GM21529 (cell line): Measurements from ENCODE around the gene PROK2.

Experiments used
- ATAC-seq: cut with Tn5 transposase; IDR thresholded peaks from one replicate; pipeline ENCODE4 v1.9.1; 2021; ENCODE audit not compliant: unreplicated experiment

Gene PROK2

GRCh38 chr3:71784914-71785531 is at the start of gene PROK2:
Gene PROK2, minus strand, starts transcription at chr3:71785148. Its CDS starts 96 bp downstream, at chr3:71785052.
- ATAC-seq: no peak

DNA sequence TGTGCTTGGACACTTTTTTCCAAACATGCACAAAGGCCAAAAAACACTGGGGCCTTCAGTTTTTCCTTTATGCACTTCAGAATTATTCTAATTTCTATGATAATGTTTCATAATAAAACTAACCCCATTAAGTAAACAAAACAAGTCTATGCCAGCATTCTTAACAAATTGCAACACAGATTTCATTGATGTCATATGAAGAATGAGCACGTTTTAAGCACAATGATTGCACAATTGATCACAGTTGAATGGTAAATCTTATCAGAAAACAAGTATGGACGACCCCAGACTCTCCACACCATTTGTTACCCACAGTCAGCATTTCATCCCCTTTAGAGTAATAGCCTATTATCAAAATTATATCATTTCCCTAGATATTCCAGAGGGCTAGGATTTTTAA is 46.7 kb upstream of the PROK2 start:
- ATAC-seq: no peak

- ATAC-seq: no peak
These were observed 40.8 kb upstream of the PROK2 start for GRCh38 chr3:71825551-71826283.

GRCh38 chr3:71821116-71821515 is 36.2 kb upstream of the PROK2 start:
- ATAC-seq: no peak

DNA sequence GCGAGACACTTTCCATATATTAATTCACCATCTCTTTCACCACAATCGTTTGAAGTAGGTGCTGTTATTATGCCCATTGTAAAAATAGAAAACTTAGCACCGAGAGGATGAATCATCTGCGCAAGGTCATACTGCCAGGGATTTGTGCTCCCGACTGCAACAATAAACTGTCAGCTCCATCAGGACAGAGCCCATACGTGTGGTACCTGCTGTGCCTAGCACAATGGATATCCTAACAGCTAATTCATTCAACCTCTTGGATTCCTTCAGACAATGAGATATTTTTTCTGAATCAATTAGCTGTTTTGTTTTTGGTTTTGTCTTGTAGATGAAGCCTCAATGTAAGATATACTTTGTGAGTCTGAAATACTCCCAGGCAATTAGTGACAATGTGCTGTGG is 32.3 kb upstream of the PROK2 start:
- ATAC-seq: no peak

- ATAC-seq: no peak
These were observed 31.8 kb upstream of the PROK2 start for GRCh38 chr3:71816767-71817156.

GRCh38 chr3:71815340-71816067 is 30.6 kb upstream of the PROK2 start:
- ATAC-seq: no peak

DNA sequence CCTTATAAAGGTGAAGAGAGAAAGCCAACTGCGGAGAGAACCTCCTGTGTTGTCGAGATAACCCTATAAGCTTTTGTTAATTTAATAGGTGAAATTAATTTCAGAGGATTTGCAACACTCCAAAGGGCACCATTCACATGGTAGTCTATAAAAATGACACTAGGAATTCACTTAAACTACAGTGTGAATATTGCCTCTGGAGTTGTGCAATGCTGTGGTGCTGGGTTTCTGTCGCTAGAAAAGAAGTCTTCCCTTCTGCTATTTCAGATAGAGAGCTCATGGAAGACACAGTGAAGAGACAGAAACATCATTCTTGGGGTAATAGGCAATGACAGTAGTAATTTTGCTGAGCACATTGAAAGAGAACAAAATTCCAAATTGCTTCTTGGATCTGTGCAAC is 28.8 kb upstream of the PROK2 start:
- no peak for ATAC-seq

- ATAC-seq: no peak
These were observed 28.1 kb upstream of the PROK2 start for GRCh38 chr3:71813073-71813472.

GRCh38 chr3:71810056-71810455 is 25.1 kb upstream of the PROK2 start:
- ATAC-seq: no peak

GRCh38 chr3:71809321-71810026 is 24.5 kb upstream of the PROK2 start:
- no peak for ATAC-seq

GRCh38 chr3:71806736-71807135 is 21.8 kb upstream of the PROK2 start:
- no peak for ATAC-seq

- ATAC-seq: no peak
These were observed 20.7 kb upstream of the PROK2 start for GRCh38 chr3:71805691-71806090.

- ATAC-seq: no peak
These were observed 20.3 kb upstream of the PROK2 start for GRCh38 chr3:71805199-71805598.

DNA sequence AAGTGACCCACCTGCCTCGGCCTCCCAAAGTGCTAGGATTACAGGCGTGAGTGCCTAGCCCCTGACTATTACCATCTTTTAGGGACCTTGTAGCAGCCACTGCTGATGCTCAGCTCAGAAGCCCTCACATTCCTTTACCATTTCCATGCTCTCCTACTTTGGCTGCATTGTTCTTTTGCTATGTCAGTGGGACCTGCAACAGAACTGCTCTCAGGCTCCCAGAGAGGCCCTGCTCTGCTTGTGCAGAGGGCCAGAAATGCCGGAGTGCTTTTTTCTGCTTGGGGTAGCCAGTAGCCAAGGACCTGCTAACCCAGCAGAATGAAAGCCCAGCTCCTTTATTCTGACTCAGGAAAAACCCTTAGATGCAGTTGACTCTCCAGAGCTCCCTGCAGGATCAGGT is 18.3 kb upstream of the PROK2 start:
- ATAC-seq: no peak

DNA sequence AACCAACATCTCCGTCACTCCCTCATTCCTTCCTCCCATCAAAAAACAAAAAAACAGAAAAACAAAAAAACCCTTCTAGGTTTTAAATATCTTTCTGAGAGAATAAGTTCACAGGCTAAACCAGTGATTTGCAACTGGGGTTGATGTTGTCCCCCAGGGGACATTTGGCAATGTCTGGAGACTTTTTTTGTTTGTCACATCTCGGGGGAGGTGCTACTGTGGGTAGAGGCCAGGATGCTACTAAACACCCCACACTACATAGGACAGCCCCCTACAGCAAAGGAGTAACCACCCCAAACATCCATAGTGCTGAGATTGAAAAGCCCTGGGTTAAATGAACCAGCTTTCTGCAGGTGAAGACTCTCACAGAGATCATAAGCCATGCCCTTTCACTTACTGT is 17.0 kb upstream of the PROK2 start:
- no peak for ATAC-seq

- no peak for ATAC-seq
These were observed 15.1 kb upstream of the PROK2 start for GRCh38 chr3:71800023-71800422.

GRCh38 chr3:71797455-71797854 is 12.5 kb upstream of the PROK2 start:
- ATAC-seq: no peak

DNA sequence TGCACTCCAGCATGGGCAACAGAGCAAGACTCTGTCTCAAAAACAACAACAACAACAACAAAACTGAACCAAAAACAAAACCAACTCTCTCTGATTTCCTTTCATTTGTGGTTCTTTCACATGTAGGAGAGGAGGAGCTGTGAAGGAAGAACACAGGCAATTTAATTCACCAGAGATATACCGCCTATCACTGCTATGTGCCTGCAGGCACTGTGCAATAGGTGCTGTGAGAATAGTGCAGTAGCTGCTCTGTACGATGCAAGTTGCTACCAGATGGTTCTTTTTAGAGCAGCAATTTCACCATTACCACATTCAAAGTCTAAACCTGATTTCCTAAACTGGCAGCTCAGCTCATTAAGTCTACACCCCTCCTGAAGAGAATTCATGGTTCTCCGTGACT is 11.3 kb upstream of the PROK2 start:
- no peak for ATAC-seq

DNA sequence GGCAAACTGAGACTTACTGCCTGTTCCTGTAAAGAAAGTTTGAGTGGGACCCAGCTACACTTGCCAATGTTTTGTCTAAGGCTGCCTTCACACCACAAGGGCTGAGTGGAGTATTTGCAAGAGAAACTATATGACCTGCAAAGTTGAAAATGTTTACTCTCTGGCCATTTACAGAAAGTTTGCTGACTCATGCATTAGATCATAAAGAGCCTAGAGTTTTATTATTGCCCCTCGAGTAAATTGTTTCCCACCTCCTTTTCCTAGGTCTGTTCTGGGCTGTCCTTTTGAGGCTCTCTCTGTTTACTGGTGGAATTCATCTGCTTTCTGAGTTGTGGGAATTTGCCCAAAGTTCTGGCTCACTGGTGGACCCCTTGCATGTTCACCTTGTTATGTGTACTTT is 6.7 kb upstream of the PROK2 start:
- no peak for ATAC-seq

DNA sequence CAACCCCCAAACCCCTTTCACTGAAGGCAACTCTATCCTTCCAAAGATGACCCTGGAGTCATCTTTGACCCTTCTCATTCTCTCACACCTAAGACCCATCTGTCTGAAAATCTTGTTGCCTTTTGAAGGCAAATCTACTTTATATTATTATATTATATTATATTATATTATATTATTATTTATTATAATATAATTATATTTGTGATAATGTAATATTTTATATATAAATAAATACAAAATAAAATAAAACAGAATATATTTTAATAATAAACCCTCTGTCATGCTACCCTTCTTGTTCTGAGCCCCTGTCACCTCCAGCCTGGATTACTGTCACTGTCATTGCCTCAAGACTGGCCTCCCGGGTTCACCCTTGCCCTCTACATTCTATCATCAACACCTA is 5.0 kb upstream of the PROK2 start:
- ATAC-seq: no peak
